ENCODE results near the gene B3GALNT1. TPM values are rescaled to one million over a fixed set of nuclear protein-coding genes. Genes with fewer than 3 reads are reported as not detected.
A peak's percentile ranks its signal among the peaks of the same experiment; 100 is the strongest.

Gene B3GALNT1
- total RNA-seq, 3 donors from 2014 or later, result 4.5 to 14.6 (median 10.8) TPM

GRCh38 chr3:161070980-161071663, 34.0 kb downstream of the B3GALNT1 start:
- intact Hi-C loops (cut with DNase I; ENCODE audit: low total_unique reads), result no loop called here
- Histone ChIP-seq H3K27ac (peak overlapping the region in 1 of 2 donors; percentile 59), H3K4me3 (no peak overlapping the region)

GRCh38 chr3:161070252-161070930, 34.8 kb downstream of the B3GALNT1 start:
- H3K27me3 ChIP-seq, result no peaks in the 10 kb centered on the region
- H3K4me3 ChIP-seq, result no peak overlapping the region
- no peaks in the 10 kb centered on the region for H3K36me3 ChIP-seq
- intact Hi-C loops (cut with DNase I; ENCODE audit: low total_unique reads), result no loop called here
- TF ChIP-seq CTCF (IDR thresholded peaks at IDR 0.05), result no peak
- TF ChIP-seq POLR2A (IDR thresholded peaks at IDR 0.05), result no peak
- TF ChIP-seq POLR2AphosphoS5 (IDR thresholded peaks at IDR 0.05), result no peak
- H3K9me3 ChIP-seq, result no peaks in the 10 kb centered on the region
- no peak for DNase-seq (ENCODE audit: low spot score in 2 of 2)
- H3K4me1 ChIP-seq, result no peaks in the 10 kb centered on the region
- peak overlapping the region; percentile 45 to 59 for H3K27ac ChIP-seq

More at GRCh38 chr3:161070980-161071663, 34.0 kb downstream of the B3GALNT1 start:
- no peaks in the 10 kb centered on the region for H3K9me3 ChIP-seq
- DNase-seq (ENCODE audit: low spot score in 2 of 2), result no peak
- H3K4me1 ChIP-seq, result no peaks in the 10 kb centered on the region
- no peaks in the 10 kb centered on the region for H3K36me3 ChIP-seq
- TF ChIP-seq POLR2A (IDR thresholded peaks at IDR 0.05), result no peak
- no peak for TF ChIP-seq CTCF (IDR thresholded peaks at IDR 0.05)
- no peak for TF ChIP-seq POLR2AphosphoS5 (IDR thresholded peaks at IDR 0.05)
- H3K27me3 ChIP-seq, result no peaks in the 10 kb centered on the region

GRCh38 chr3:161069511-161070251, 35.5 kb downstream of the B3GALNT1 start:
- no peak for TF ChIP-seq POLR2A (IDR thresholded peaks at IDR 0.05)
- TF ChIP-seq POLR2AphosphoS5 (IDR thresholded peaks at IDR 0.05), result no peak
- no peak for TF ChIP-seq CTCF (IDR thresholded peaks at IDR 0.05)
- no peaks in the 10 kb centered on the region for H3K4me1 ChIP-seq
- H3K27ac ChIP-seq, result peak overlapping the region; percentile 45 to 59
- H3K36me3 ChIP-seq, result no peaks in the 10 kb centered on the region
- H3K4me3 ChIP-seq, result no peak overlapping the region
- H3K9me3 ChIP-seq, result no peaks in the 10 kb centered on the region
- intact Hi-C loops (cut with DNase I; ENCODE audit: low total_unique reads), result no loop called here
- no peak for DNase-seq (ENCODE audit: low spot score in 2 of 2)
- no peaks in the 10 kb centered on the region for H3K27me3 ChIP-seq

- no peak for TF ChIP-seq POLR2AphosphoS5 (IDR thresholded peaks at IDR 0.05)
- no peak for TF ChIP-seq POLR2A (IDR thresholded peaks at IDR 0.05)
- no peak for TF ChIP-seq CTCF (IDR thresholded peaks at IDR 0.05)
- no peak for DNase-seq (ENCODE audit: low spot score in 2 of 2)
- Histone ChIP-seq H3K27ac (no peak overlapping the region), H3K27me3 (no peaks in the 10 kb centered on the region), H3K4me1 (no peaks in the 10 kb centered on the region), H3K36me3 (no peaks in the 10 kb centered on the region), H3K4me3 (no peak overlapping the region), H3K9me3 (no peaks in the 10 kb centered on the region)
- intact Hi-C loops (cut with DNase I; ENCODE audit: low total_unique reads), result no loop called here
Measured at GRCh38 chr3:161067335-161067734, 37.8 kb downstream of the B3GALNT1 start.

- no peak for TF ChIP-seq POLR2A (IDR thresholded peaks at IDR 0.05)
- TF ChIP-seq POLR2AphosphoS5 (IDR thresholded peaks at IDR 0.05), result no peak
- no peak for TF ChIP-seq CTCF (IDR thresholded peaks at IDR 0.05)
- intact Hi-C loops (cut with DNase I; ENCODE audit: low total_unique reads), result no loop called here
- Histone ChIP-seq H3K27ac (no peak overlapping the region), H3K36me3 (no peaks in the 10 kb centered on the region), H3K9me3 (no peaks in the 10 kb centered on the region), H3K4me1 (no peaks in the 10 kb centered on the region), H3K4me3 (no peak overlapping the region), H3K27me3 (no peaks in the 10 kb centered on the region)
- no peak for DNase-seq (ENCODE audit: low spot score in 2 of 2)
Measured at GRCh38 chr3:161066930-161067329, 38.2 kb downstream of the B3GALNT1 start.

Measured in breast epithelium (tissue), 4 donors.